HG02840 (cell line): Measurements from ENCODE around the gene NECAP2.

Experiments used
- ATAC-seq: cut with Tn5 transposase; IDR thresholded peaks from one replicate; pipeline ENCODE4 v1.9.1; 2021; ENCODE audit warnings: mild to moderate bottlenecking, moderate library complexity, moderate number of reproducible peaks; ENCODE audit not compliant: unreplicated experiment, low FRiP score

Gene NECAP2

GRCh38 chr1:16440470-16441281 lies at the start of gene NECAP2:
Gene NECAP2, plus strand, starts transcription at chr1:16440724. Its CDS starts 38 bp downstream, at chr1:16440762.
- ATAC-seq = peak; percentile 92

DNA sequence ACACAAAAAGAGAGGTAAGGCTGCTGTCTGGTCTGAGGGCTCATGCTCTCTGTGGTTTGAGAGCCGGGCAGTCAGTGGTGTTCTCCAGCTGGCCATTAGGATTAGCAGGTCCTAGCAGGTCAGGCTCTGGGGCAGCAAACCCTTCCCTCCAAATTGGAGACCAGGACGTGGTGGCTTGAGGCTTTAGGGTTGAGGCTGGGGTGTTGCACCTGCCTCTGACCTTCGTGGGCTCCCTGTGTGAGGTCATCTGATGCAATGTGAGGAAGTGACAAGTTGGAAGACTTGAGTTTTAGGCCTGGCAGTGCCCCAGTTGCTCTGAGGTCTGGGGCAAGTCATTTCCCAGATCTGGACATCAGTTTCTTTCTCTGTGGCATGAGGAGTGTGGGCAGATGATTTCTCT lies 49.1 kb upstream of the NECAP2 start:
- ATAC-seq = no peak

GRCh38 chr1:16392740-16393569 lies 47.6 kb upstream of the NECAP2 start:
- no peak for ATAC-seq

- no peak for ATAC-seq
Observed at GRCh38 chr1:16393570-16394521, 46.7 kb upstream of the NECAP2 start.

DNA sequence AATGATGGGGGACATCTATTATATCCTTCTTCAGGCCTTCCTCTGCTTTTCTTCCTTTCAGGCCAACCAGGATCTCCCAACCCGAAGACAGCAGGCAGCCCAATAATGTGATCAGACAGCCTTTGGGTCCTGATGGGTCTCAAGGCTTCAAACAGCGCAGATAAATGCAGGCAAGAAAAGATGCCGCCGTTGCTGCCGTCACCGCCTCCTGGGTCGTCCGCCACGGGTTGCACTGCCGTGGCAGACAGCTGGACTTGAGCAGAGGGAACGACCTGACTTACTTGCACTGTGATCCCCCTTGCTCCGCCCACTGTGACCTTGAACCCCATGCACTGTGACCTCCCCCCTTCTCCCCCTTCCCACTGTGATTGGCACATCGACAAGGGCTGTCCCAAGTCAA lies 45.5 kb upstream of the NECAP2 start:
- ATAC-seq = no peak

DNA sequence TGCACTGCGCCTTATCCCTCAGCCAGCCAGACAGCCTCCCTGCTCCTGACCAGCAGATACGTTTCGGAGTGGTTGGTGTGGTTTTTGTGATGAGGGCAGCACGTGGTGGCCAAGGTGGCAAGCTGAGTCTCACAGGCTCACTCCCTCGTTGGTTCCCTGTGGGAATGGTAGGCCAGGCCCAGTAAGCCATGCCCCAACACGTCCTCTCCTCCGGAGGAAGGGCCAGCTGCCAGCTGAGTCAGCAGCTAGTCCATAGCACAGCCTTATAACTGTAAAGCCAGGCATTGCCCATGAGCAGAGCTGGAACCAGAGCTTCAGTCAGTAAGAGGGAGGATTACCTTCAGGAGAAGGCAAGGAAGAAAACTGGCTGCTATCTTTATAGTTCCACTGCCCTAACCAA lies 43.9 kb upstream of the NECAP2 start:
- ATAC-seq = no peak

DNA sequence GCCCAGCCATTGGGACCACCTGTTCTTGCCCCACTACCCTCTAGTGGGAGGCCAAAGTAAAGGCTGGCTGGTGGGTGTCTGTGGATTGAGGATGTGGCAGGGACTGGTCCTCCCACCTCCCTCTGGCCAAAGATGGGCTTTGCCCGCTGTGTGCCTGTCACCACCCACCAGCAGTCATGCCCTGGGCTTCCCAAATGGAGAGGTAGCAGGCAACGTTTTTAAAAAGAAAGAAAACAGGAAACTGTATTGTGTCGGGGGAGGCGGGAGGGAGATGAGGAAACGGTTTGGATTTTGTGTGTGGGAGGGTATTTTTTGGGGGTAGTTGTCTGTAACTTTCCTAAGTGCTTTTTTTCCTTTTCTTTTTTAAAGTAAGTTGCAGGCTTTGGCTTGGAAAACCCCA lies 43.4 kb upstream of the NECAP2 start:
- ATAC-seq = no peak

DNA sequence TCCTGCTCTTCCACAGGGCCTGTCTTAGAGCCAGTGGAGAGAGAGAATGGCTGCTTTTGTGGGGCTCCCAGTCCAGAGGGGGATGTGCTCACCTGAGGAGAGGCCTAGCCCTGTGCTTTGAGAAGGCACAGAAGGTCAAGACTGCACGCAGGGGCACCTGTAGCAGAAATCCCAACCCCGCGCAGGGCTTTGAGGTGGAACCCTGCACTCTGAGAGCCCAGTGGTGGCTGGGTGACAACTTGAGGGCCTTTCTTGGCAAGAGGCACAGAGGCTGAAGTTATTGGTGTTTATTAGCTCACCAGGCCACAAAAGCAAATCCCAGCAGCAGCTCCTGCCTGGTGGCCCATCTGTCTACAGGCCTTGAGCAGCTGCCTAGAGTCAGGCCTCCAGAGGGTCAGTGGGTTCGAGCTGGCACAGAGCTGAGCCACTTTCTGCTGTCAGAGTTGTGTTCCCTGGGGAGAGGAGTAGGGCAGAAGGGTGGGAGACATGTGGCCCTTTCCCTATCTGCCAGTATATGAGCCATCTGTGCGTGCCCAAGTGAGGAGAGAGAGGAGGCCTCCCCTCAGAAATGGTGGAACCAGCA lies 42.1 kb upstream of the NECAP2 start:
- no peak for ATAC-seq

GRCh38 chr1:16402742-16403141 lies 37.8 kb upstream of the NECAP2 start:
- ATAC-seq = no peak

- no peak for ATAC-seq
Observed at GRCh38 chr1:16405441-16405840, 35.1 kb upstream of the NECAP2 start.

DNA sequence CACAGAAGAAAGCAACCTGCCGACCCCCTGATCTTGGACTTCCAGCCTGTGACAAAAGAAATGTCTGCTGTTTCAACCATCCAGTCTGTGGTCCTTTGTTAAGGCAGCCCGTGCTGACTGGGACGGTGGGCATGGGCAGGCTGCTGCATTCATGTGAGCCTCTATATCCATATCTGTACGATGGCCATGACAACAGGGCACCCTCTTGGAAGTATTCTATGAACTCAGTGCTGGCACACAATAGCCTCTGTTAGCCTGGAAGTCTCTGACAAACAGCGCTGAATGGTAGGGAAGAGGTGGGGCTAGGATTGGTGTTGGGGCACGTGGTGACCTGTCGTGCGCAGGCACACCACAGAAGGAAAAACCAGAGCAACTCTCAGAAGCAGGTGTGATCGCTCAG lies 33.7 kb upstream of the NECAP2 start:
- ATAC-seq = no peak

GRCh38 chr1:16409536-16410152 lies 30.9 kb upstream of the NECAP2 start:
- no peak for ATAC-seq

GRCh38 chr1:16410803-16411202 lies 29.7 kb upstream of the NECAP2 start:
- ATAC-seq = no peak

- ATAC-seq = no peak
Observed at GRCh38 chr1:16413191-16413590, 27.3 kb upstream of the NECAP2 start.

- ATAC-seq = no peak
Observed at GRCh38 chr1:16418823-16419425, 21.6 kb upstream of the NECAP2 start.

DNA sequence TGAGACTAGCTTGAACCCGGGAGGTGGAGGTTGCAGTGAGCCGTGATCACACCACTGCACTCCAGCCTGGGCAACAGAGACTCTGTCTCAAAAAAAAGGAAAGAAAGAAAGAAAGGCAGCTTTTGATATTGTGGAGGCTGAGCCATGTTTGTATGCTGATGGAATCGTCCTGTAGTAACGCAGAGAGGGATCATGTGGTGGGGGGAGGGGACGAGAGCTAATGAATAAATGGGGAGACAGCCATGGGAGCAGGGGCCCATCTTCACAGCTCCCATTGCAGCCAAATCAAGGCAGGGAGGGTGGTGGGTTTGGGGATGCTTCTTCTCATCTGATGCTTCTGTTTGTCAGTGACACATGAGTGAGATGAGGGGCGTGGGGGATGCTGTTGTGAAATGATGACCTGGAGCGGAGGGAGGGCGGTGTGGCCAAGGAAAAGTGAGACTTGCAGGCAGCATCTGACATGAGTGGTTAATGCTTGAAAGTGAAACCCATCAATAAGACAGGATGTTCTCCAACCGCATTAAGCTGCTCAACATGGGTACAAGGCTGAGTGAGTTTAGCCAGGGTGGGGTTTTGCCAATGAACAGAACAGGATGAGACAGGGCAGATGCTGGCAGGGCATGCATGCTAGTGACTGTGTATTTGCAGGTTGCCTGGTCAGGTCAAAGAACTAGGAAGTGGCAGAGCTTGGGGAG lies 20.0 kb upstream of the NECAP2 start:
- peak; percentile 67 for ATAC-seq

- no peak for ATAC-seq
Observed at GRCh38 chr1:16421201-16421600, 19.3 kb upstream of the NECAP2 start.

DNA sequence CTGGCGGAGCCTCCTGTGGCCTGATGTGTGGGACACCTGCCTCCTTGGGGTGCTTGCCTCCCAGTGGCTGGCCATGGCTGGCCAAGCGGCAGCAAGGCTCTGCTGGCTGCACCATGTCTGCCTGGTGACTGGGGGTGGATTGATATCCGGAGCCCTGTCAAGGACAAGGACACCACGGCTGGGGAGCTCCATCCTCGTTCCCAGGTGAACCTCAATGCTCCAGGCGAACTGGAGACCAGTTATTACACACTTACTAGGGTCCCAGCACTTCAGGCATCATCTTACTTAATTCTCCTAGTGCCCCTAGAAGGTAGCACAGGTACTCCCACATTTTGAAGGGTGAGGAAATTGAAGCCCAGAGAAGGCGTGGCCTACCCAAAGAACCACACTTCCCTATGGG lies 18.5 kb upstream of the NECAP2 start:
- no peak for ATAC-seq
